ENCODE measurements around the gene LSMEM2.

- no peak for TF ChIP-seq POLR2AphosphoS5 (IDR thresholded peaks at IDR 0.05; ENCODE audit: low read depth, low read length)
- TF ChIP-seq TAF1 (IDR thresholded peaks at IDR 0.05; ENCODE audit: low read depth, low read length): no peak
- no peak for TF ChIP-seq POLR2A (IDR thresholded peaks at IDR 0.05; ENCODE audit: low read depth, low read length)
- no peak for TF ChIP-seq POU2F2 (IDR thresholded peaks at IDR 0.05; ENCODE audit: low read depth, low read length)
- TF ChIP-seq SPI1 (IDR thresholded peaks at IDR 0.05; ENCODE audit: low read depth, low read length): no peak
- TF ChIP-seq PAX5 (IDR thresholded peaks at IDR 0.05; ENCODE audit: insufficient read depth, low read length, severe bottlenecking): no peak
Observed at GRCh38 chr3:50254577-50255250, 24.2 kb upstream of the LSMEM2 start.

All from GM12891 (cell line).